Measurements from ENCODE around the gene B4GALT1.

- TF ChIP-seq CTCF (IDR thresholded peaks at IDR 0.05) (no peak), ZNF532 (CRISPR knock-in tag; IDR thresholded peaks at IDR 0.05; ENCODE audit: borderline replicate concordance) (no peak), ZNF121 (CRISPR knock-in tag; IDR thresholded peaks at IDR 0.05) (no peak), ZNF671 (CRISPR knock-in tag; IDR thresholded peaks at IDR 0.05) (no peak), ARID4B (CRISPR knock-in tag; IDR thresholded peaks at IDR 0.05; ENCODE audit: borderline replicate concordance) (no peak)
Measured at GRCh38 chr9:33112094-33112493, 55.0 kb downstream of the B4GALT1 start.

Measured in WTC11 (cell line).